ENCODE measurements around the gene GALNT18. TPM values are rescaled to one million over a fixed set of nuclear protein-coding genes. Genes with fewer than 3 reads are reported as not detected.
A peak's percentile ranks its signal among the peaks of the same experiment; 100 is the strongest.

GALNT18 gene
- total and polyA plus RNA-seq, 5 donors: 17.5 to 32.2 (median 21.0) TPM

DNA sequence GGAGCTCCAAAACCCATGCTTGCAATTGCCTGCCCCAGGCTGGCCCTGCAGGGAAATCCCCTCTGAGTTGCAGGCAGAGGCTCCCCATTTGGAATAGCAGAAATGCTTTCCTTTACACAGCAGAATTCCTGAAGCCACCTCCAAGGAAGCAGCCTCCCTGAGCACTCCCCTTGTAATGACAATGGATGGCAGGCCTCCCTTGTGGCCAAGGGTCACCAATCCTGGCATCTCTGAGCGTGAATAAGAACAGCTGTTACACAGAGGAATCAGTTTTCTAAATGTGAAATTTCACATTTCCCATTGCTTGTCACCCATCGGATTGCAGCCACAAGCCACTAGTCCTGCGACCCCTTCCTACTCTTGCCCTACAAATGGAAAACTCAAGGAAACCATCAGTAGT, 107.6 kb downstream of the GALNT18 start:
- no peak for ATAC-seq
- WGBS: 86% methylated on average over 3 of the region's 3 CpGs
- Histone ChIP-seq H3K4me3 (ENCODE audit: low read length) (no peak overlapping the region), H3K4me1 (ENCODE audit: control insufficient read depth, insufficient read depth, low read length) (peaks cover 10% of the 10 kb centered on the region), H3K27me3 (ENCODE audit: control insufficient read depth, insufficient read depth) (no peaks in the 10 kb centered on the region), H3K27ac (ENCODE audit: low read length) (no peak overlapping the region), H3K9me3 (ENCODE audit: control insufficient read depth, low read length) (no peaks in the 10 kb centered on the region)
- DNase-seq: no peak
- intact Hi-C loops (cut with DNase I): no loop called here

DNA sequence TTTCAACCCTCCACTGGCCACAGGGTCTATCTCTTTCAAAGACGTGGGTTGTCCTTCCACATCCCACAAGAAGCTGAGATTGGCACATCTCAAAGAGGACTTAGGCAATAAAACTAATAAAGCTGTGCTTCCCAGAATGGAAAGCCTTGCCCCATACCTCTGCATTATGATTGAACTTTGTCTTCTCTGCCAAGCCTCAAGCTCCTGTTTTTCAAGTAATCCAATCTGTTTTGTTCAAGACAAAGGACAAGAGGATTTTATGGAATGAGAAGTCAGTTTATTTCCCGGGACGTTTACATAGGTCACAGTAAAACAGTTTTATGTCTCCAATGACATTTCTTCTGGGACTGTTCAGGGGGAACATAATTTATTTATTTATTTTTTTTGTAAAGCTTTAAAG, 108.4 kb downstream of the GALNT18 start:
- Histone ChIP-seq H3K27ac (ENCODE audit: low read length) (no peak overlapping the region), H3K4me1 (ENCODE audit: control insufficient read depth, insufficient read depth, low read length) (peaks cover 10% of the 10 kb centered on the region), H3K9me3 (ENCODE audit: control insufficient read depth, low read length) (no peaks in the 10 kb centered on the region), H3K4me3 (ENCODE audit: low read length) (no peak overlapping the region), H3K27me3 (ENCODE audit: control insufficient read depth, insufficient read depth) (no peaks in the 10 kb centered on the region)
- 82% methylated on average over 3 of the region's 3 CpGs for WGBS
- ATAC-seq (no peak), DNase-seq (no peak)
- intact Hi-C loops (cut with DNase I): no loop called here

- H3K9me3 ChIP-seq (ENCODE audit: control insufficient read depth, low read length): no peaks in the 10 kb centered on the region
- H3K27me3 ChIP-seq (ENCODE audit: control insufficient read depth, insufficient read depth): no peaks in the 10 kb centered on the region
- 74% methylated on average over 4 of the region's 4 CpGs for WGBS
- H3K4me3 ChIP-seq (ENCODE audit: low read length): no peak overlapping the region
- ATAC-seq (no peak), DNase-seq (no peak)
- intact Hi-C loops (cut with DNase I): no loop called here
- H3K4me1 ChIP-seq (ENCODE audit: control insufficient read depth, insufficient read depth, low read length): peaks cover 10% of the 10 kb centered on the region
- peak overlapping the region; percentile 39 for H3K27ac ChIP-seq (ENCODE audit: low read length)
These were observed 108.9 kb downstream of the GALNT18 start for GRCh38 chr11:11512929-11513328.

- H3K4me1 ChIP-seq (ENCODE audit: control insufficient read depth, insufficient read depth, low read length): peaks cover 10% of the 10 kb centered on the region
- intact Hi-C loops (cut with DNase I): no loop called here
- WGBS: 76% methylated on average over 6 of the region's 6 CpGs
- H3K4me3 ChIP-seq (ENCODE audit: low read length): no peak overlapping the region
- ATAC-seq: no peak
- H3K27me3 ChIP-seq (ENCODE audit: control insufficient read depth, insufficient read depth): no peaks in the 10 kb centered on the region
- peak overlapping the region; percentile 39 for H3K27ac ChIP-seq (ENCODE audit: low read length)
- no peak for DNase-seq
- H3K9me3 ChIP-seq (ENCODE audit: control insufficient read depth, low read length): no peaks in the 10 kb centered on the region
These were observed 109.3 kb downstream of the GALNT18 start for GRCh38 chr11:11512502-11512901.

DNA sequence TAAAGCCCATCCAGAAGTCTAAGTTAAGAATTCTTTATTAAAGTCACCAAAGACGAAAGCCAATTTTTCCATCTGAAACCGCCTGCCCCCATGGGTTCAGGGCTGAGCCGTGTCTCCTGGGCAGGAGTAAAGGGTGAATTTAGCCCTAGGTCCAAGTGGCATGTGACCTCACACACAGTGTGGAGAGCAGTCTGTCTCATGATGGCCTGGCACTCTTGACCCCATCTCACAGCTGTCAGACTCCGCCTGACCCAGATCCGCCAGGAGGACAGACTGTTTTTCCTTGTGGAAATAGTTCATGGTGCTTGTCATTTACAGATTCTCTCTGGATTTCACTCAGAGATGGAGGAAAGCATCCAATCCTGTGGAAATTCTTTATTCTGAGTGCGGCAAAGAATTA, 109.7 kb downstream of the GALNT18 start:
- intact Hi-C loops (cut with DNase I): no loop called here
- peaks cover 10% of the 10 kb centered on the region for H3K4me1 ChIP-seq (ENCODE audit: control insufficient read depth, insufficient read depth, low read length)
- H3K9me3 ChIP-seq (ENCODE audit: control insufficient read depth, low read length): no peaks in the 10 kb centered on the region
- DNase-seq (no peak), ATAC-seq (peak; percentile 56 to 64)
- peak overlapping the region; percentile 6 for H3K27ac ChIP-seq (ENCODE audit: low read length)
- no peaks in the 10 kb centered on the region for H3K27me3 ChIP-seq (ENCODE audit: control insufficient read depth, insufficient read depth)
- WGBS: 79% methylated on average over 6 of the region's 6 CpGs
- no peak overlapping the region for H3K4me3 ChIP-seq (ENCODE audit: low read length)

DNA sequence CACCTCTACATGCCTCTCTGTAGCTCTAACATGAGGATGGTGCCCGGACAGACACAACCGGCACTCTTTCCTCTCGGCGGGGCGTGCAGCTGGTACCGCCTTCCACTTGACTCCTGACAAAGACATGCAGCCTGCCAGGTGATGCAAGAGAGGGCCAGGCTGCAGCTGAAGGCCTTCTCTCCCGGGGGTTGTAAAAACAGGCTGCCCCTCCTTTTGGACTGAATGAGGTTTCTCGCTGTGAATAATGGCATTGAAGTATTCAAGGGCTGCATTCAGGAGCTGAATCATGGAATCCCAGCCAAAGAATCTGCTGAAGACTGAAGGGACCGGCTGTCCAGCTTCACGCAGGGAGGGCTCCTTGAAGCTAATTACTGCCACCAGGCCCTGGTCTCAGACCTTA, 110.9 kb downstream of the GALNT18 start:
- peak in 1 of 3 donors; percentile 60 for DNase-seq
- Histone ChIP-seq H3K27ac (ENCODE audit: low read length) (no peak overlapping the region), H3K4me1 (ENCODE audit: control insufficient read depth, insufficient read depth, low read length) (peaks cover 10% of the 10 kb centered on the region), H3K9me3 (ENCODE audit: control insufficient read depth, low read length) (no peaks in the 10 kb centered on the region), H3K4me3 (ENCODE audit: low read length) (no peak overlapping the region), H3K27me3 (ENCODE audit: control insufficient read depth, insufficient read depth) (no peaks in the 10 kb centered on the region)
- peak; percentile 57 to 62 for ATAC-seq
- intact Hi-C loops (cut with DNase I): no loop called here
- 69% methylated on average over 10 of the region's 10 CpGs for WGBS

DNA sequence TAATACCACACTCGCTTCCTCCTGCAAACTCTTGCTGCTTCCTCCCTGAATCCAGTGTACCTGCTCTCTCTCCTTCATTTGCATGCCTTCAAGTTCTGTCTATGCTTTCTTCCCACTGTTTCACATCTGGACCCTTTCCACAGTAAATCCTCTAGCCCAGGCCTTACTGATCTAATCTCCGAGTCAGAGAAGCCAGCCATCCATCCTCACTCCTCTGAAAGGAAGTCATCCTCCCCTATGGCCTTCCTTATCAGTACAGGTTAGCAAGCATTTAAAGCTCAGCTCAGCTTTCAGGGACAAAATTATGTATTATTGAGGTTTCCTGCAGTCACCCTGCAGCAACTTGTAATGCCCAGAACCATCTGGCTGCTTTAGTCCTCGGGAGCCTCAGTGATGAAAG, 116.1 kb downstream of the GALNT18 start:
- intact Hi-C loops (cut with DNase I): no loop called here
- 81% methylated on average over 3 of the region's 3 CpGs for WGBS
- Histone ChIP-seq H3K4me3 (ENCODE audit: low read length) (no peak overlapping the region), H3K27ac (ENCODE audit: low read length) (no peak overlapping the region), H3K9me3 (ENCODE audit: control insufficient read depth, low read length) (no peaks in the 10 kb centered on the region), H3K4me1 (ENCODE audit: control insufficient read depth, insufficient read depth, low read length) (peaks cover 11% of the 10 kb centered on the region), H3K27me3 (ENCODE audit: control insufficient read depth, insufficient read depth) (no peaks in the 10 kb centered on the region)
- DNase-seq: no peak
- no peak for ATAC-seq

GRCh38 chr11:11505190-11505589, 116.6 kb downstream of the GALNT18 start:
- no peak for DNase-seq
- no peaks in the 10 kb centered on the region for H3K9me3 ChIP-seq (ENCODE audit: control insufficient read depth, low read length)
- no peaks in the 10 kb centered on the region for H3K27me3 ChIP-seq (ENCODE audit: control insufficient read depth, insufficient read depth)
- no peak overlapping the region for H3K4me3 ChIP-seq (ENCODE audit: low read length)
- intact Hi-C loops (cut with DNase I): no loop called here
- H3K27ac ChIP-seq (ENCODE audit: low read length): no peak overlapping the region
- ATAC-seq: no peak
- H3K4me1 ChIP-seq (ENCODE audit: control insufficient read depth, insufficient read depth, low read length): peaks cover 11% of the 10 kb centered on the region

- Histone ChIP-seq H3K27ac (ENCODE audit: low read length) (no peak overlapping the region), H3K4me1 (ENCODE audit: control insufficient read depth, insufficient read depth, low read length) (peaks cover 11% of the 10 kb centered on the region), H3K9me3 (ENCODE audit: control insufficient read depth, low read length) (no peaks in the 10 kb centered on the region), H3K4me3 (ENCODE audit: low read length) (no peak overlapping the region), H3K27me3 (ENCODE audit: control insufficient read depth, insufficient read depth) (no peaks in the 10 kb centered on the region)
- no peak for ATAC-seq
- intact Hi-C loops (cut with DNase I): no loop called here
- no peak for DNase-seq
These were observed 117.7 kb downstream of the GALNT18 start for GRCh38 chr11:11504071-11504470.

DNA sequence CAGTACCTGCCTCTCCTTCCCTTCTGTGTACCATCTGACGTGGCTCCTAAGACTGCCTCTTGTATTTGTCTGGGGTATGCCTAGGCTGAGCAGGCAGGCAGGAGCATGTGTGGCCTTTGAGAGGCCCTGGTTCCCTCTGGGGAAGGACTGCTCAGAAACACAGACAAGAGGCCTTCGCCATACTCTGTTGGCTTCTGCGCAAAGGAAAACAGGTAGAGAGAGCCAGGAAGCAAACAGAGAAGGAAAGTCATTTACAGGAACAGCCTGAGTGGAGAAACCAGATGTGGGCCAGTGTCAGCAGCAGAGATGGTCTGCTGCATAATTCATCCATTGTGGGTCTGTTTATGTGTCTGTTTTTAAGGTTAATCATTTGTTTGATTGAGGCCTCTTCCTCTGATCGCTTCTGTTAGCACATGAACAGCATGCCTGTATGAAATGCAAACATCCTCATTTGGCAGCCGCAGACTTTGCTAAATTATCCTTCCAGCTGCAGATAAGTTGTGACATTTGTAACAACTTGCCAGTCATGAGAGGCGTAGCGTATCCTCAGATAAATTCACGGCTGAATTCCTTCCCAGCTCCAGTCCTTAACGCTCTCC, 119.4 kb downstream of the GALNT18 start:
- Histone ChIP-seq H3K4me1 (ENCODE audit: control insufficient read depth, insufficient read depth, low read length) (peaks cover 11% of the 10 kb centered on the region), H3K27me3 (ENCODE audit: control insufficient read depth, insufficient read depth) (no peaks in the 10 kb centered on the region), H3K4me3 (ENCODE audit: low read length) (no peak overlapping the region), H3K9me3 (ENCODE audit: control insufficient read depth, low read length) (no peaks in the 10 kb centered on the region), H3K27ac (ENCODE audit: low read length) (peak overlapping the region; percentile 34)
- ATAC-seq: peak; percentile 32 to 41
- DNase-seq: no peak
- WGBS: 29% methylated on average over 9 of the region's 9 CpGs
- intact Hi-C loops (cut with DNase I): no loop called here

- Histone ChIP-seq H3K4me1 (ENCODE audit: control insufficient read depth, insufficient read depth, low read length) (peaks cover 11% of the 10 kb centered on the region), H3K4me3 (ENCODE audit: low read length) (no peak overlapping the region), H3K27ac (ENCODE audit: low read length) (peak overlapping the region; percentile 34), H3K27me3 (ENCODE audit: control insufficient read depth, insufficient read depth) (no peaks in the 10 kb centered on the region), H3K9me3 (ENCODE audit: control insufficient read depth, low read length) (no peaks in the 10 kb centered on the region)
- no peak for DNase-seq
- intact Hi-C loops (cut with DNase I): no loop called here
- 72% methylated on average over 9 of the region's 9 CpGs for WGBS
- ATAC-seq: peak; percentile 45 to 68
These were observed 120.1 kb downstream of the GALNT18 start for GRCh38 chr11:11501546-11502262.
